NCI-H1417 treated with DMSO at 0.1 percent for 48 hours (cell line): ENCODE measurements around the gene TRPM1.

ENCODE experiments used
- DNase-seq: peaks from one replicate; lab custom pipeline; 2025; lab: John Stamatoyannopoulos, UW

The TRPM1 gene

DNA sequence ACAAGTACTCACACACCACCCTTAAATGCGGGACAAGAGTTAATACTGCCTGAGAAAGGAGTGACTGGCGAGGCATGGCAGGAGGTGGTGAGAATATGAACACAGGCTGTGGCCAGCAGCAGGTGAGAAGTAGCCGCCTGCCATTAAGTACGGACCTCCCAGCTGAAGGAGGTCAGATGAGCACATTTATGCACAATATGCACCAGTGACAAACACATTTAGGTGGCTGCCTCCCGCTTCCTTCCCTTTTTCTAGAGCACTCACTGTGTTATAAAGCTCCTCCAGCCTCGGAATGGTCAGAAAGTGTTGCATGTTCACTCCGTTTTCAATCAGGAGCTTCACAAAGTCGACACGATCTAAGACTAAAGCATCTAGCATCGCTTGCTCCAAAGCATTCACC is 52.4 kb downstream of the TRPM1 start:
- no peak for DNase-seq

GRCh38 chr15:31047437-31047836 is 54.1 kb downstream of the TRPM1 start:
- DNase-seq, result no peak

DNA sequence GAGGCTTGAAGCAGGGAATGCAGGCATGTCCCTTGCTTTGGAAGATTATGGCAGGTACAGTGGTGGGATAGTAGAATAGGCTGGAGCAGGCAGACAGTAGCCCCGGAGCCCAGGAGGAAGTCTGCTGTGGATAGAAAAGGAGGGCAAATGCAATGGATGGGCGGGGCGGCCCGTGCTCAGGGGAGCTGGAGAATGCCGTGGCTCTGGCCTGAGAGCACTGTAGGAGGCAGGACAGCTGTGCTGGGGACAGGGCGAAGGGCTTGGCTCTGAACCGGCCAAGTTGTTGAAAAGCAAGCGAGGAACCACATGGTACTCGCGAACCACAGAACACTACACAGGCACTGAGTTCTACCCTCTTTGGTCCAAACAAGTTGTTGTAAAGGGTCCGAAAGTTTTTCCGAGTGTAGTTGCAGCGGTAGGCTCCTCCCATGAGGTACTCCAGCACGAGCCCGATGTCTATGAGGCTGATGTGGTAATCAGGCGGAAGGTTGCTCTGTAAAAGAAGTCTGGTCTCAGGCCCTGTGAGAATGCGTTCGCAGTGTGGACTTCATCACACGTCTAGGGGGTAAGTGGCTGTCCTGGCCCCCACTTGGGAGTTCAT is 54.7 kb downstream of the TRPM1 start:
- no peak for DNase-seq

DNA sequence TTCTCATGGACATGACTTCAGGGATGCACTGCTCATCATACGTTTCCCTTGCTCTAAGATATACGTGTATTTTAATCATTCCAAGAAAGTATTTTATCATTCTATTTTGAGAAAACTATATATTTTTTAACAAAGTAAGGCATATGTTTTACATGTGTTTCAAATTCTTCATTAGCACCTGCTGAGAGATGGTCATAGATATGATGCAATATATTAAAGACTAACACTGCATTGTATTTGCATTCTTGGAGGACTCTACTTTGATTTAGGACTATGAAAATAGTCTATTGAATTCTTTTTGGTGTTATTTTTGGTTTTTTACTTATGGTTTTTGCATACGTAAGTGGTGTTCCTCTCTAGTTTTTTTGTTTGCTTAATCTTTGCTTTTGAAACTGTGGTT is 55.9 kb downstream of the TRPM1 start:
- no peak for DNase-seq

DNA sequence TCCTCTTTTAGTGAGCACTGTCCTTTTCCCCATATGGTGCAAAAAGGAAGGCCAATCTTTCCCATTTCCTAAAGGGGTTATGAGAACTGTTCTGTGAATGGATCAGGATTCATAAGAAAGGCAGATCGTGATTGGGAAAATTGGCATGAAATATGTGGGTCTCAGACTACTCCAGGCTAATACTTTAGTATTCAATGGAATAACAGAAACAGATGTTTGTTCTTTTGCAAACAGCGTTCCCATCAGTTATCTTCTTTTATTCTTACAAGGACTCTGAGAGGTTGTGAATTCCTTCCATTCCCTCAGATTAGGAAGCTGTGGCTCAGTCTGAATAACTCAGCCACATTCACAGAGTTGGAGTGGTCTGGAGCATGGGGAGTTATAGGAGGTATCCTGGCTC is 58.8 kb downstream of the TRPM1 start:
- DNase-seq, result no peak

DNA sequence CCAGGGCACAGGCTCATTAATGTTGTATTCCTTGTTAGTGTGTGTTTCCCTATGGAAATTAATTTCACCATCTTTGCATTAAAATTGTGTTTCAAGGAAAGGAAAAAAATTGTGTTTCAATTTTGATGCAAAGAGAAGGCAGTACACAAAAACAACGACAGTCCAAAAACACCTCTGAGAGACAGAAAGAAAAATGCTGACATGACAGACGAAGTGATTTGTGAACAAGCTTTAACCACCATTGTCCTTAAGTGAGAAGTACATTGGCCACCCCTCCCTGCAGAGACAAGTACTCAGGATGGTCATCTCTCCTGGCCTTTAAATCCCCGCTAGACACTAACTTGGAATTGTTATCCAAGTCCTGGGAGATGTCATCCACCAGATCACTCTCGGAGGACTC is 59.9 kb downstream of the TRPM1 start:
- DNase-seq, result no peak

GRCh38 chr15:31040611-31041010 is 60.9 kb downstream of the TRPM1 start:
- no peak for DNase-seq

GRCh38 chr15:31039961-31040360 is 61.6 kb downstream of the TRPM1 start:
- DNase-seq, result no peak

- no peak for DNase-seq
Observed at GRCh38 chr15:31037731-31038477, 63.6 kb downstream of the TRPM1 start.

GRCh38 chr15:31036783-31037182 is 64.7 kb downstream of the TRPM1 start:
- DNase-seq, result no peak

DNA sequence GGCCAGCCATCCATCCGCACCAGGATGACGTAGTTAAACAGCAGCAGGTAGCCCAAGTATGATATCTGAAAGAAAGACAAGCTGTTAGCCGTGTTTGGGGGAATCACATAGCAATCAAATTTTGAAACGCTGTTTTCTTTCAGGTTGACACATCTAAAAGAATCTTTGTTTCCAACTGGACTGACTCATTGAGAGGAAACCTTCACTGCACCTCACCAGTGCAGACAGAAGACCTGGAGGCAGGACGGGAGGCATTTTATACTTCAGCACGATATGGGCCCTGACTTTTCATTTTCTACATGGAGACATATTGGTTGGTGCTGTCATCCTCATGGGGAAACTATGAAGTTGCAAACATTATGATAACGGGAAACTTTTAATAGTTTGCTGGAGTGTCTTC is 65.9 kb downstream of the TRPM1 start:
- DNase-seq, result no peak

GRCh38 chr15:31034152-31034551 is 67.4 kb downstream of the TRPM1 start:
- DNase-seq, result no peak

DNA sequence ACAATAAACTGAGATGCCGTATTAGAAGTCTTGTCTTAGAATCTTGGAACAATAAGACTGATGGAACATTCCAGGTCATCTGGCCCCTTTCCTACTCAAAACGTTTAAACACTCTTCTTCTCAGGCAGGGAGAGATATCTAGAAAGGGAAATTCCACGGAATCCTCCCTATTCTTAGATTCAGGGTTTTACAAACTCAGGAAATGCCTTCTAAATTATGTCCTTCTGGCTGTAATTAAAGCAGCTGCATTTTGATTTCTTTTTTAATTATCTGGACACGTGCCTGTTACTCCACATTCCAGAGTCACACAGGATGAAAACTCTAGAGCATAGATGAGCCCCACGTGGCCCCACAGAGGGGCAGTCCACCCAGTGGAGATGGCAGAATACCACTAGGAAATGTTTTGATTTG is 68.6 kb downstream of the TRPM1 start:
- DNase-seq, result no peak

DNA sequence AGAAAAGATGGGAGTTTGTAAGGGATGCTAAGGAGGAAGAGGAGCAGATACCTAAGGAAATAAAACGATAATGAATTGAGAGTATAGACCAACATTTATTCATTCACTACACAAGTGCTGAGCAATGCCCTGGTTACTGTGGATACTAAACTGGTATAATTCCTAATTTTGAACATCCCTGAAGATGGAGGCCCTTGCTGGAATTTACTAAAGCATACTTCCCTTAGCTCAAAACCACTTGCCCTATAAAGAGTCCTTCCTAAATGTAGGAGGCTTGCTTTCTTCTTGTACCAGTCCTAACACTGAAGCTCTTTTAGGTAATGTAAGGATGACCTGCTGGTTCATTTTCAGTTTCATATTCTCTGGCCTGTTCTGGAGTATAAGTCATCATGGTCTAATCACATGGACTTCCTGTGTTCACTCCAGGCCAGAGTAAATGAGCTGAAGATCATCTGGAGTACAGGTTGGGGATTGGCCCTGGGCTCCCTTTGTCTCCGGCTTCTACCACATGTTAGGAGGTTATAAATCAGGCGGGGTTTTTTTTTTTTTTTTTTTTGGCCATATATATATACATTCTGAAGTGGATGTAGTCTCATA is 70.0 kb downstream of the TRPM1 start:
- no peak for DNase-seq

DNA sequence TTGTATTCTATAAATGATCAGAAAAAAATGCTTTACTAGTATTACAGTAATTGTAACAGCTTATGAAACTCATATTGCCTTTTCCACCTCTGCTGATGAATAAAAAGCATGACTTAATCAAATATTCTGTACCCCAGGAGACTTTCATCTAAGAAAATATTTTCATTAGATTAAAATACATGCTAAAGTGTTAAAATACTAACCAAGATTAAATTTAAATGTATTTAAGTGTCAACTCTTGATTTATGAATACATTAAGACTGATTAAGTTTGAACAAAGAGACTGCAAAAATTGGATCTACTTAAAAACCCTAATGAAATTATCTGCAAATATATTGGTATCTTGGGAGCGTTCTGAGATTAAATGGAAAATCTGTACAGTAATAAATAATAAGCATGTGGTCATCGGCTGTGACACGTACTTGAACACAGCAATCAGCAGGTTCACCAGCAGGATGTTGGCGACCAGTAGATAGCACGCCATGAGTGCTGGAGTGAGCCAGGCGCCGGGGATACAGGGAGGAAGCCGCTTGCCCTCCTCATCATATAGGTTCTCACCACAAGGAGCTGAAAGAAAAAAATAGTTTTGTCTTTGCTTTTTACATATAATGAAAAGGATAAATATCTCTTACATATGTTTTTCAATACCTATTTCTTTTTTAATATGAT is 73.5 kb downstream of the TRPM1 start:
- no peak for DNase-seq

DNA sequence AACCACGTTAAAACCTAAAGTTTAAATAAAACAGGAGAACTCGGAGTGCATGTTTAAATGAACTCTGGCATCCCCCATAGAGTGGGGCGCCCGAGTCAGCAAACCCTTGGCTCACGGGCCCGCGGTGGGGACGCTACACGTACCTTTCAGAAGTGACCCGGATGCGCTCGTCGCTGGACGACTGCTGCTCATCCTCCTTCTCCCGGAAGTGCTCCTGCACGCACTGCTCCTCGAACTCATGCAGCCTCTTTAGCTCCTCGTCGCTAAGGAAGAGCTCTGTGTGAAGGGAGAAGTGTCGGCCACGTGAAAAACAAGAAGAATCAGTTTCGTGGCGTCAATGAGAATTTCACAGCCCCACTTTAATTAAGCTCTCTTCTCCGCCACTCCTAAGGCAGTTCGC is 75.5 kb downstream of the TRPM1 start:
- DNase-seq, result no peak

DNA sequence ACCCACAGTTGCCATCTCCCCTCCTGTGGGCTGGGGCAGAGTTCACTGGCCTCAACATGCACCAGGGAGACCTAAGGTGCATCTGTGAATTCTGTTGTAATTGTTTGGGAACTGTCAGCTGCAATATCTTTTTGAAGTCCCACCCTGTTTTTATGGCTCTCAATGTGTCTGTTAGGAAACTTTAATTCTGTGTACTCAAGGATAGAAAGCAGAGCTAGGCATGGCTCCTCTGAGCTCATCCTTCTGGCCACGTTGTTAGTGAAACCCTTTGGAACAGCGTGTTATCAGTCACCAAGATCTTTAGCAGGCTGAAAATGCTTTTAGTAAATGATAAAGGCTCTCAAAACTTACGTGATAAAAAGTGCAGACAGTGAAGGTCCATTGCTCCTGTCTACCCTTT is 76.5 kb downstream of the TRPM1 start:
- no peak for DNase-seq

DNA sequence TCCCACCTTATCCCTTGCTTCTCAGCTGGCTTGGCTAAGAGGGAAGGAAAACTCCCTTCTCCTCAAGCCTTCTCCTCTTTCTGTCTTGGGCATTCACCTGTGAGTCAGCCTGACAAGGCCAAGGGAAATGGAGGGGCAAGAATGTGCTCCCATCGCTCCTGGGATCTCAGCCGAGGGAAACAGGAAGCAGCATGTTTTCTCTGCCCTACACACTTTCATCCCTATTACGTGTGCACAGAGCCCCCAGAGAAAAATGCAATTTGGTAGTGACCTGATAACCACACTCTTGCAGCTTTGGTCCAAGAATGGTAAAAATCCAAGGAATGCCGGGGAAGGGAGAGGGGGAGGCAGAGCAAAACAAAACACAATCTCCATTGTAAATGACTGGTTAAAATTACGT is 77.2 kb downstream of the TRPM1 start:
- DNase-seq, result no peak

DNA sequence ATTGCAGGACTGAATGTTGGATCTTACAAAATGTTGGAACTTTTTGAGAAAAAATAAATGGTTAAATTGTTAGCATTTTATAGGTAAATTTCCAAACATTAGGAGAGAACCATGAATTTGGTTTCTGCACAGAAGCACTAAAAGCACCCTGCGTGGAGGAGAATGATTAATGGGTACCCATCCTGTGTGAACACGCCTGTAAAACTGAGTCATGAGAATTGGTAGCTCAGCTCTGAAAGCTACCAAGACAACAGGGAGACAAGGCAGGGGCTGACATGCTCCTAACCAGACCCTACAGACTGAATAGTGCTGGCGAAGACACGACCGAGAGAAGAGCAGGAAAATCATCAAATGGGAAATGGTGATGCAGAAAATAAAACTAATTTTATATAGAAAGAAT is 77.7 kb downstream of the TRPM1 start:
- no peak for DNase-seq

DNA sequence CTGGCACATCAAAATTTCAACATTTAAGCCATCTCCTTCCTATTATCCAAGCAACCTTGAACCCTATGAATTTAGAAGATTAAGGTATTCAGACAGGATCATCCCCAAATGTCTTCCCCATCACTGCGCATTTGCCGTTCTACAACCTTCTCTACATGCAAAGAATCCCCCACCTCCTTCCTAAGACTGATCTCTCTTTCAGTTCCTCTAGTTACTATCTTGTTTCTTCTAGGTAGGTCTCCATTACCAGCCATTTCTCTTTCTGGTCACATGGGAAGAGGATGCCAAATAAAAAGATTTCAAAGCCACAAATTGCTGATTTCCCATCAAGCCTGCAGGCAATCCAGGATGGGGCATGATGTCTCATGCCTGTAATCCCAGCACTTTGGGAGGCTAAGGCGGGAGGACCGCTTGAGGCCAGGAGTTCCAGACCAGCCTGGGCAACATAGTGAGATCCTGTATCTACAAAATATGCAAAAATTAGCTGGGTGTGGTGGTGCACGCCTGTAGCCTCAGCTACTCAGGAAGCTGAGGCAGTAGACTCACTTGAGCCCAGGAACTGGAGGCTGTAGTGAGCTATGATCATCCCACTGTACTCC is 80.4 kb downstream of the TRPM1 start:
- DNase-seq, result no peak

DNA sequence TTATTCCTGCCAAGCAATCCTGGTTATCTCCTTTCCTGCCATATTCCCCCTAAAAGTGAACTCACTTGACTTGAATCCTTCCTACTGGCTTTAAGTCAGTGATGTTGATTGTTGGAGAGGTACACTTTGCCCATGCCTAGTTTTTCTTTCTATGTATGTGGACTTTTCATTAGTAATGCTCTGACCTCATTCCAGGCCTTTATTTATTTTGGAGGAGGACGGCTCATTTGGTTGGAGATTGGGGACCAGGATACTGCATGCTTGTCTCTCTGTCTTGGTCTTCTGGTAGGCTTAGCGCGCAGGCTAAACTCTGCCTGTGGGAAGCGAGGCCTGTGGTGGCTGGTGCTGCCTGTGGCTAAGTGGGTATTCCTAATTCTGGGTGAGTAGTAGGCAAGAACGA is 81.0 kb downstream of the TRPM1 start:
- DNase-seq, result no peak

DNA sequence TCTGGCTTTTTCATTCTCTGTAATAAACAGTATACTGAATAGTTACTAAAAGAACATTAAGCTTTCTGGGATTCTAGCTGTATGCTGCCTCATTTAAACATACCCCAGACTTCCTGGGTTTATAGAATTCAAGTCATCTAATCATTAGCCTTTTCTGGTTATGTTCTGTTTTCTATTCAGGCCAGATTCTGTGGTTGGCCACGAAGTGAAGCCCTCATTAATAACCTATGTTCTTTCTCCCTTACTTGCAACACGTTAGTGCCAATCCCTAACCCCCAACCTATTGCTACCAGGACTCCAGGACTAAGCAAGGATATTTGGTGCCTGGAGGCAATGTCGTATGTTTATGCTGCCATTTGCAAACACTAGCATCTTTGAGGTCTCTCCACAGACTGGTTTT is 81.5 kb downstream of the TRPM1 start:
- DNase-seq, result no peak

GRCh38 chr15:31017311-31017710 is 84.2 kb downstream of the TRPM1 start:
- no peak for DNase-seq
